ENCODE data around the gene KIF18B.
"Not testable (repeated sequence)": the region's sequence is repeated elsewhere in the genome, so short reads cannot be mapped to it uniquely, and the experiment has no call there.

Gene KIF18B

GRCh38 chr17:44955674-44956425 lies 8.3 kb upstream of the KIF18B start:
- DNase-seq (ENCODE audit: low spot score): no peak
- in situ Hi-C loops (cut with MboI; ENCODE audit: low pct_unique_long_range_greater_than_20kb, low sequenced_read_pairs, unreplicated experiment): no loop called here
- no peak for TF ChIP-seq CTCF (IDR thresholded peaks at IDR 0.05; ENCODE audit: extremely low read depth, insufficient read depth, missing control alignments)

- in situ Hi-C loops (cut with MboI; ENCODE audit: low pct_unique_long_range_greater_than_20kb, low sequenced_read_pairs, unreplicated experiment): no loop called here
- no peak for DNase-seq (ENCODE audit: low spot score)
These were observed 5.4 kb upstream of the KIF18B start for GRCh38 chr17:44952946-44953475.

GRCh38 chr17:44948315-44948795 lies 782 bp upstream of the KIF18B start:
- in situ Hi-C loops (cut with MboI; ENCODE audit: low pct_unique_long_range_greater_than_20kb, low sequenced_read_pairs, unreplicated experiment): no loop called here
- no peak for DNase-seq (ENCODE audit: low spot score)
- no peak for TF ChIP-seq CTCF (IDR thresholded peaks at IDR 0.05; ENCODE audit: extremely low read depth, insufficient read depth, missing control alignments)

More at GRCh38 chr17:44952946-44953475, 5.4 kb upstream of the KIF18B start:
- no peak for TF ChIP-seq CTCF (IDR thresholded peaks at IDR 0.05; ENCODE audit: extremely low read depth, insufficient read depth, missing control alignments)

- DNase-seq (ENCODE audit: low spot score); in situ Hi-C loops (cut with MboI; ENCODE audit: low pct_unique_long_range_greater_than_20kb, low sequenced_read_pairs, unreplicated experiment): not testable (repeated sequence)
These were observed 1.9 kb downstream of the KIF18B start for GRCh38 chr17:44945652-44946051.

- TF ChIP-seq CTCF (IDR thresholded peaks at IDR 0.05; ENCODE audit: extremely low read depth, insufficient read depth, missing control alignments): no peak
- in situ Hi-C loops (cut with MboI; ENCODE audit: low pct_unique_long_range_greater_than_20kb, low sequenced_read_pairs, unreplicated experiment): no loop called here
- no peak for DNase-seq (ENCODE audit: low spot score)
These were observed 5.1 kb downstream of the KIF18B start for GRCh38 chr17:44942456-44942855.

GRCh38 chr17:44941712-44942331 lies 5.8 kb downstream of the KIF18B start:
- in situ Hi-C loops (cut with MboI; ENCODE audit: low pct_unique_long_range_greater_than_20kb, low sequenced_read_pairs, unreplicated experiment): no loop called here
- TF ChIP-seq CTCF (IDR thresholded peaks at IDR 0.05; ENCODE audit: extremely low read depth, insufficient read depth, missing control alignments): no peak

GRCh38 chr17:44940768-44941167 lies 6.8 kb downstream of the KIF18B start:
- in situ Hi-C loops (cut with MboI; ENCODE audit: low pct_unique_long_range_greater_than_20kb, low sequenced_read_pairs, unreplicated experiment): no loop called here
- no peak for TF ChIP-seq CTCF (IDR thresholded peaks at IDR 0.05; ENCODE audit: extremely low read depth, insufficient read depth, missing control alignments)
- DNase-seq (ENCODE audit: low spot score): no peak

More at GRCh38 chr17:44941712-44942331, 5.8 kb downstream of the KIF18B start:
- DNase-seq (ENCODE audit: low spot score): no peak
